Measurements from ENCODE around the gene EI24. TPM values are rescaled to one million over a fixed set of nuclear protein-coding genes. Genes with fewer than 3 reads are reported as not detected.

The EI24 gene
- total RNA-seq (2014; rRNA removed; shearing (Covaris generic)) (122 and 174 TPM in 2 replicates), polyA plus RNA-seq (2016; fragmentation: Nextera tagmentation; extraction: Ambion mirVana) (132 and 135 TPM in 2 replicates)
- long read RNA-seq, transcript EI24-201 (11 exons, 2,455 nt): major isoform, 137 of 171 reads
- long read RNA-seq, partial matches to known transcripts: 10 of 171 reads
- long read RNA-seq, other reads (novel, unspliced or antisense): 17 of 171 reads

DNA sequence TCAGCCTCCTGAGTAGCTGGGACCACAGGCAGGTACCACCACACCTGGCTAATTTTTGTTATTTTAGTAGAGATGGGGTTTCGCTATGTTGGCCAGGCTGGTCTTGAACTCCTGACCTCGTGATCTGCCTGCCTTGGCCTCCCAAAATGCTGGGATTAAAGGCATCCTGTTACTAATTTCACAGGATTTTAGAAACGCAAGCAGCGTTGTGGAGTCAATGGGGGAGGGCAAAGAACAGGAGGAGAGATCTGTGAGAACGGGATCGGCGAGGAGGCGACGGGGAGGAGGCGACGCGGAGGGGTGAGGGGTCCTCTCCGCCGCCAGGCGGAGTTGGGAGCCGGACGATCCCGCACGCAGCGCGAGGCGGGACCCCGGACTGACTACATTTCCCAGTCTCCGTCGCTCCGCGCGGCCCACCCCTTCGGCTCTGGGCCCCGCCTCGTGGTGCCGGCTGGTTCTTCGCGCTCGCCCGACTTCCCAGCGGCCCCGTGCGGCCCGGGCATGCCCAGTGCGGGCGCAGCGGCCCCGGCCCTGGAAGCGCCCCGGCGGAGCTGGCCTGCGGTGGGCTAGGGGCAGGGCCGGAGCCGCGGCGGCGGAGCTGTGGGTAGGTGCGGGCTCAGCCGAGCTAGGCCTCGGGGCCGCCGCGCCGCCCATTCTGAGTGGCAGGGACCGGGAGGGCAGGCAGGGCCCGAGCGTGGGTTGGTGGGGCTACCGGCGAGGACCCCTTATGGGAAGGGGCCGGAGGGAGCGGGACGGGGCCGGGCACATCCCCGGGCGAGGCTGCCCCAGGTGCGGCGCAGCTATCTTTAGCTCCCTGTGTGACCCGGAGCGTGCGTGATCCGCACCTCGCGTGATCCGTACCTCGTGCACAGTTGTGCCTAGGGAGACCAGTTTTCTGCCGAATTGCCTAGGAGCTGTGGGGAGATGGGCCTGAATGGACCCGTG lies at the start of gene EI24:
EI24 (plus strand) TSS at position 508 of the 945 bp plus-strand sequence. CDS start 3,051 bp downstream, outside the sequence.
- H3K4me2 ChIP-seq: peak within 1 kb of the TSS; percentile 91
- peaks cover 26% of the 10 kb centered on the region; the same call in 2 of the 3 replicates for H3K36me3 Mint-ChIP-seq (ENCODE audit: low read depth)
- peak; percentile 98 for DNase-seq (ENCODE audit: low spot score)
- H3K4me3 Mint-ChIP-seq: peak within 1 kb of the TSS; percentile 87
- H3K27ac ChIP-seq (ENCODE audit: low read depth): 0 out of 2 replicates have a peak within 1 kb of the TSS, but pooled peaks have one; percentile 51
- no peaks in the 10 kb centered on the region for H3K27me3 Mint-ChIP-seq (ENCODE audit: insufficient read depth, low read depth, poor library complexity)
- H3K4me1 Mint-ChIP-seq: peaks cover 11% of the 10 kb centered on the region; the same call in 2 of the 3 replicates
- no peaks in the 10 kb centered on the region; the same call in 1 of the 2 replicates for H4K20me1 ChIP-seq (replicated peaks; ENCODE audit: insufficient read depth)
- peak within 1 kb of the TSS; percentile 99 for H2AFZ ChIP-seq
- no peaks in the 10 kb centered on the region for H3F3A ChIP-seq (replicated peaks; ENCODE audit: low read depth)
- peaks cover 18% of the 10 kb centered on the region for H3K9me3 Mint-ChIP-seq
- H3K27me3 ChIP-seq (ENCODE audit: insufficient read depth): no peaks in the 10 kb centered on the region
- 0 out of 2 replicates have a peak within 1 kb of the TSS, but pooled peaks have one; percentile 52 for H3K27ac Mint-ChIP-seq
- peak; percentile 98 for ATAC-seq
- H3K36me3 ChIP-seq (ENCODE audit: insufficient read depth): peaks cover 9% of the 10 kb centered on the region; the same call in 1 of the 2 replicates
- no peaks in the 10 kb centered on the region; the same call in 1 of the 2 replicates for H3K4me1 ChIP-seq (ENCODE audit: insufficient read depth)
- peak within 1 kb of the TSS; percentile 97 for H3K4me3 ChIP-seq
- H3K9me2 ChIP-seq (ENCODE audit: insufficient read depth): no peaks in the 10 kb centered on the region
- H3K79me2 ChIP-seq (replicated peaks; ENCODE audit: insufficient read depth): peaks cover 35% of the 10 kb centered on the region
- TF ChIP-seq, protein P1, sequence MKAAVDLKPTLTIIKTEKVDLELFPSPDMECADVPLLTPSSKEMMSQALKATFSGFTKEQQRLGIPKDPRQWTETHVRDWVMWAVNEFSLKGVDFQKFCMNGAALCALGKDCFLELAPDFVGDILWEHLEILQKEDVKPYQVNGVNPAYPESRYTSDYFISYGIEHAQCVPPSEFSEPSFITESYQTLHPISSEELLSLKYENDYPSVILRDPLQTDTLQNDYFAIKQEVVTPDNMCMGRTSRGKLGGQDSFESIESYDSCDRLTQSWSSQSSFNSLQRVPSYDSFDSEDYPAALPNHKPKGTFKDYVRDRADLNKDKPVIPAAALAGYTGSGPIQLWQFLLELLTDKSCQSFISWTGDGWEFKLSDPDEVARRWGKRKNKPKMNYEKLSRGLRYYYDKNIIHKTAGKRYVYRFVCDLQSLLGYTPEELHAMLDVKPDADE (IDR thresholded peaks at IDR 0.05): peak; percentile 83
- no peak for TF ChIP-seq EZH2 (IDR thresholded peaks at IDR 0.05; ENCODE audit: low read depth, unreplicated experiment)
- TF ChIP-seq, protein P2, sequence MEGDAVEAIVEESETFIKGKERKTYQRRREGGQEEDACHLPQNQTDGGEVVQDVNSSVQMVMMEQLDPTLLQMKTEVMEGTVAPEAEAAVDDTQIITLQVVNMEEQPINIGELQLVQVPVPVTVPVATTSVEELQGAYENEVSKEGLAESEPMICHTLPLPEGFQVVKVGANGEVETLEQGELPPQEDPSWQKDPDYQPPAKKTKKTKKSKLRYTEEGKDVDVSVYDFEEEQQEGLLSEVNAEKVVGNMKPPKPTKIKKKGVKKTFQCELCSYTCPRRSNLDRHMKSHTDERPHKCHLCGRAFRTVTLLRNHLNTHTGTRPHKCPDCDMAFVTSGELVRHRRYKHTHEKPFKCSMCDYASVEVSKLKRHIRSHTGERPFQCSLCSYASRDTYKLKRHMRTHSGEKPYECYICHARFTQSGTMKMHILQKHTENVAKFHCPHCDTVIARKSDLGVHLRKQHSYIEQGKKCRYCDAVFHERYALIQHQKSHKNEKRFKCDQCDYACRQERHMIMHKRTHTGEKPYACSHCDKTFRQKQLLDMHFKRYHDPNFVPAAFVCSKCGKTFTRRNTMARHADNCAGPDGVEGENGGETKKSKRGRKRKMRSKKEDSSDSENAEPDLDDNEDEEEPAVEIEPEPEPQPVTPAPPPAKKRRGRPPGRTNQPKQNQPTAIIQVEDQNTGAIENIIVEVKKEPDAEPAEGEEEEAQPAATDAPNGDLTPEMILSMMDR (conservative IDR thresholded peaks at IDR 0.05; ENCODE audit: low read depth in 2 of 2): peak; percentile 46 to 66
- TF ChIP-seq NANOG (IDR thresholded peaks at IDR 0.05; ENCODE audit: borderline replicate concordance): no peak
- no peak for TF ChIP-seq STAT1 (IDR thresholded peaks at IDR 0.05; ENCODE audit: unreplicated experiment)
- 0 out of 2 replicates have a peak, but pooled peaks have one; percentile 12 for TF ChIP-seq ZNF331 (CRISPR knock-in tag; IDR thresholded peaks at IDR 0.05; ENCODE audit: low read depth)
- no peak for TF ChIP-seq ZNF114 (CRISPR knock-in tag; IDR thresholded peaks at IDR 0.05)
- no peak for TF ChIP-seq JUNB (IDR thresholded peaks at IDR 0.05; ENCODE audit: unreplicated experiment)
- TF ChIP-seq CREB1 (CRISPR knock-in tag; IDR thresholded peaks at IDR 0.05; ENCODE audit: low read depth): peak; percentile 79
- TF ChIP-seq, protein P3, sequence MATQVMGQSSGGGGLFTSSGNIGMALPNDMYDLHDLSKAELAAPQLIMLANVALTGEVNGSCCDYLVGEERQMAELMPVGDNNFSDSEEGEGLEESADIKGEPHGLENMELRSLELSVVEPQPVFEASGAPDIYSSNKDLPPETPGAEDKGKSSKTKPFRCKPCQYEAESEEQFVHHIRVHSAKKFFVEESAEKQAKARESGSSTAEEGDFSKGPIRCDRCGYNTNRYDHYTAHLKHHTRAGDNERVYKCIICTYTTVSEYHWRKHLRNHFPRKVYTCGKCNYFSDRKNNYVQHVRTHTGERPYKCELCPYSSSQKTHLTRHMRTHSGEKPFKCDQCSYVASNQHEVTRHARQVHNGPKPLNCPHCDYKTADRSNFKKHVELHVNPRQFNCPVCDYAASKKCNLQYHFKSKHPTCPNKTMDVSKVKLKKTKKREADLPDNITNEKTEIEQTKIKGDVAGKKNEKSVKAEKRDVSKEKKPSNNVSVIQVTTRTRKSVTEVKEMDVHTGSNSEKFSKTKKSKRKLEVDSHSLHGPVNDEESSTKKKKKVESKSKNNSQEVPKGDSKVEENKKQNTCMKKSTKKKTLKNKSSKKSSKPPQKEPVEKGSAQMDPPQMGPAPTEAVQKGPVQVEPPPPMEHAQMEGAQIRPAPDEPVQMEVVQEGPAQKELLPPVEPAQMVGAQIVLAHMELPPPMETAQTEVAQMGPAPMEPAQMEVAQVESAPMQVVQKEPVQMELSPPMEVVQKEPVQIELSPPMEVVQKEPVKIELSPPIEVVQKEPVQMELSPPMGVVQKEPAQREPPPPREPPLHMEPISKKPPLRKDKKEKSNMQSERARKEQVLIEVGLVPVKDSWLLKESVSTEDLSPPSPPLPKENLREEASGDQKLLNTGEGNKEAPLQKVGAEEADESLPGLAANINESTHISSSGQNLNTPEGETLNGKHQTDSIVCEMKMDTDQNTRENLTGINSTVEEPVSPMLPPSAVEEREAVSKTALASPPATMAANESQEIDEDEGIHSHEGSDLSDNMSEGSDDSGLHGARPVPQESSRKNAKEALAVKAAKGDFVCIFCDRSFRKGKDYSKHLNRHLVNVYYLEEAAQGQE (IDR thresholded peaks at IDR 0.05; ENCODE audit: unreplicated experiment): no peak
- peak; percentile 76 for TF ChIP-seq POLR2AphosphoS5 (IDR thresholded peaks at IDR 0.05; ENCODE audit: low read depth)
- no peak for TF ChIP-seq EZH2phosphoT487 (IDR thresholded peaks at IDR 0.05; ENCODE audit: unreplicated experiment)
